GM23338 (cell line): ENCODE data around the gene SMIM44.

Source experiments
- CTCF ChIP-seq, 2 experiments: fragments of 200-600 bp in 1 of 2; sonication (generic) in 1 of 2; conservative IDR thresholded peaks; 2 replicates each; pipeline versions ENCODE4 v1.5.1 to v1.6.1; 2016 to 2017; ENCODE audit warnings: antibody characterized with exemption in 2 of 2, low read depth in 2 of 2, mild to moderate bottlenecking in 2 of 2, moderate library complexity in 1 of 2
- ETS1 ChIP-seq: IDR thresholded peaks from 2 replicates; pipeline ENCODE4 v1.6.1; 2016; ENCODE audit warnings: antibody characterized with exemption
- EZH2 ChIP-seq: fragments of 200-600 bp; sonication (generic); IDR thresholded peaks from one replicate; pipeline ENCODE4 v1.8.0; 2017; ENCODE audit warnings: antibody characterized with exemption, mild to moderate bottlenecking, low read depth; ENCODE audit not compliant: unreplicated experiment
- EZH2phosphoT487 ChIP-seq: fragments of 200-600 bp; sonication (generic); IDR thresholded peaks from one replicate; pipeline ENCODE4 v1.8.1; 2018; ENCODE audit warnings: antibody characterized with exemption; ENCODE audit not compliant: unreplicated experiment
- REST ChIP-seq: IDR thresholded peaks from one replicate; pipeline ENCODE4 v1.6.1; 2018; ENCODE audit warnings: antibody characterized with exemption; ENCODE audit not compliant: unreplicated experiment

- peak; percentile 23 to 40; a peak in 1 of 4 replicates for TF ChIP-seq CTCF (conservative IDR thresholded peaks at IDR 0.05; ENCODE audit: low read depth in 2 of 2)
- no peak for TF ChIP-seq ETS1
- no peak for TF ChIP-seq EZH2
- no peak for TF ChIP-seq EZH2phosphoT487
- TF ChIP-seq REST = no peak
Measured at GRCh38 chr19:3520166-3521103, 37.2 kb upstream of the SMIM44 start.
